Measurements from ENCODE around the gene IQSEC3.

GRCh38 chr12:160858-161257 lies 94.3 kb downstream of the IQSEC3 start:
- TF ChIP-seq, protein P1, sequence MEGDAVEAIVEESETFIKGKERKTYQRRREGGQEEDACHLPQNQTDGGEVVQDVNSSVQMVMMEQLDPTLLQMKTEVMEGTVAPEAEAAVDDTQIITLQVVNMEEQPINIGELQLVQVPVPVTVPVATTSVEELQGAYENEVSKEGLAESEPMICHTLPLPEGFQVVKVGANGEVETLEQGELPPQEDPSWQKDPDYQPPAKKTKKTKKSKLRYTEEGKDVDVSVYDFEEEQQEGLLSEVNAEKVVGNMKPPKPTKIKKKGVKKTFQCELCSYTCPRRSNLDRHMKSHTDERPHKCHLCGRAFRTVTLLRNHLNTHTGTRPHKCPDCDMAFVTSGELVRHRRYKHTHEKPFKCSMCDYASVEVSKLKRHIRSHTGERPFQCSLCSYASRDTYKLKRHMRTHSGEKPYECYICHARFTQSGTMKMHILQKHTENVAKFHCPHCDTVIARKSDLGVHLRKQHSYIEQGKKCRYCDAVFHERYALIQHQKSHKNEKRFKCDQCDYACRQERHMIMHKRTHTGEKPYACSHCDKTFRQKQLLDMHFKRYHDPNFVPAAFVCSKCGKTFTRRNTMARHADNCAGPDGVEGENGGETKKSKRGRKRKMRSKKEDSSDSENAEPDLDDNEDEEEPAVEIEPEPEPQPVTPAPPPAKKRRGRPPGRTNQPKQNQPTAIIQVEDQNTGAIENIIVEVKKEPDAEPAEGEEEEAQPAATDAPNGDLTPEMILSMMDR (conservative IDR thresholded peaks at IDR 0.05; ENCODE audit: low read length) = no peak
- no peak for TF ChIP-seq EZH2phosphoT487 (IDR thresholded peaks at IDR 0.05; ENCODE audit: borderline replicate concordance)

Measured in Loucy (cell line).